EL (cell line): ENCODE results near the gene CTXND1.

Experiments
- DNase-seq: peaks from one replicate; pipeline ENCODE4 v3.0.0-alpha.2; 2016

CTXND1 gene

GRCh38 chr15:80251428-80252120, 439 bp downstream of the CTXND1 start:
- DNase-seq: no peak

- no peak for DNase-seq
Measured at GRCh38 chr15:80250614-80251427, 1.2 kb downstream of the CTXND1 start.

DNA sequence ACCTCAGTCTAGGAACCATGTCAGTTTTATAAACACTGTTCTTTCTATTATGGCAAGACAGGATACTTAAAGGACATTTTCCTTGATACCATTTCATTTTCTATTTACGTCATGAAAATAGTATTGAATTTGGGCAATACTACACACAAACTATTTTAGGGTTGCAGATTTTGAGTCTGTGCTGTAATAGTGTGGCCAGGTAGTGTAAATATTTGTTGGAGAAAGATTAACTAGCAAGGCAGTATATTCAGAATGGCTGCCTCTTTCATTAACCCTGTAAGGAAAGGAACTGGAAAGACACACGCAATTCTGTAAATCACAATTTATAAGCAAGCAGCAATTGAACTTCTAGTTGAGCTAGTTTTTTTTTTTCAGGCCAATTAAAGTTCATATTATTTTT, 2.0 kb downstream of the CTXND1 start:
- DNase-seq: no peak

DNA sequence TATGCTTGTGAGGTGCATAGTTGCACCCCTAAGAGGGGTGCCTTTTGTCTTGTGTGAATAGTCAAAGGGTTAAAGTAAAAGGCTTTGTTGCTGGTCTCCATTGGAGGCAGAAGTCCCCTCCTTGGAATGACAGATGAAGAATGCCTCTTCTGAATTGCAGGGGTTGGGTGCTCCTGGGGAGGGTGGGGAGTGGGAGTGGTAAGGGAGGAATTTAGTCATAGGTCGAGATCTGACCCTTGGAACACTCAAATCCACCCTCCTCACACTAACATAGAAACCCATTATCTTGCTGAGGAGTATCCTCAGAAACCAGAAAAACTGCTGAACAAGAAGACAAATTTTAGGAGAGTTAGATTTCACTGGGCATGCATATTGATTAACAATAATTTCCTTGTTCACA, 4.7 kb downstream of the CTXND1 start:
- DNase-seq: no peak

DNA sequence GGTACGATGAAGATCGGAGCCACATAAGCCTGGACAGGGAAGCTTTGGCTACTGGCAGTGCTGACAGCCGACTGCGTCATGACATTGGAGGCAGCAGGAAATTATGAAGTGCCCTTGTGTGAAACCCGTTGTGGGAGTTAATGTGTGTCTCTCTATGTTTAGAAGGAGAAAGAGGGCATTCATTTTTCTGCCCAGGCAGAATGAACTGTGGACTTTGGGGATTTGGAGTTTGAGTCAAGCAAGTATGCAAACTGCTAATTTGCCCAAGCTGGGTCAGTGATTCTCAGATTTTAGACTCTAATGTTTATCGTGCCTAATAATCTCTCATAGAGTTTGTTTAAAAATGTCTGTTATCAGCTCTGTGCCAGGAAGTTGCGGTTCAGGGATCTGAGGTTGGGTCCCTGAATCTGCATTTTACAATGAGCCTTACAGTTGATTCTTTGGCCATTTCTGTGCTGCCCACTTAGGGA, 5.6 kb downstream of the CTXND1 start:
- no peak for DNase-seq

DNA sequence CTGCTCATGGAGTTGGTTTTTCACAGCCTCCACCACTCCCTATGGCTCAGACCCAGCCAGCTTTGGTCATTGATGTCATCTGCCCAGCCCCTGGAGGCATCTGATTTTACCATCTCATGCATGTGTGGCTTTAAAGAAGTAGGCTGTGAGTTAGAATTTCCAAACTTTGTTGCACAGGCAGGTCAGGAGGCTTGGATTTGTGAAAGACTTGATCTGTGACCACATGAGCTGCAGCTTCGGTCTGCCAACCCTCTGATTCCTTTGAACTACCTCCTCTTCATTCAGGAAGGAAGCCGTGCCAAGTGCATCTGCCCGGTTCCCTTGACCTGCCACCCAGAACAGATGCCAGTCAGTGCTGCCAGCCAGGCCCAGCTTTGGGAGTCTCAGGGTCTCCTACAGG, 9.2 kb downstream of the CTXND1 start:
- no peak for DNase-seq

- DNase-seq: peak; percentile 63
Measured at GRCh38 chr15:80242132-80242769, 9.8 kb downstream of the CTXND1 start.

DNA sequence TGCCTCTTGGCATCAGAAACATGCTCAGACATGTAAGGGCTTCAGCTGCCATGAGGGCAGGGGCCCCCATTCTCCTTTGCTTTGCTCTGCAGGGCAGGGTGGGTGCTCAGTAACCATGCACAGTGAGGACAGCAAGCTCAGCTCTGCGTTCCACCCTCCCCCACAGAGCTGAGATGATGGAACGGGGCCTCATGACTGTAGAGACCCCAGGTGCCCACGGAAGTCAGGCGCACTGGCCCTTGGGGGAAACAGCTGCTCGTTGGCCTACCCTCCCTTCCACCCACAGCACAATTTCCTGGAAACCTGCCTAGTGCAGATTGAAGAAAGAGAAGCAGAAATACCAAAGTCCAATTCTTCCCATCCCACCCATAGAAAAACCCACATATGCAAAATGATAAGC, 10.5 kb downstream of the CTXND1 start:
- DNase-seq: no peak

GRCh38 chr15:80240276-80240675, 11.7 kb downstream of the CTXND1 start:
- no peak for DNase-seq

- peak; percentile 30 for DNase-seq
Measured at GRCh38 chr15:80234883-80235282, 17.1 kb downstream of the CTXND1 start.

DNA sequence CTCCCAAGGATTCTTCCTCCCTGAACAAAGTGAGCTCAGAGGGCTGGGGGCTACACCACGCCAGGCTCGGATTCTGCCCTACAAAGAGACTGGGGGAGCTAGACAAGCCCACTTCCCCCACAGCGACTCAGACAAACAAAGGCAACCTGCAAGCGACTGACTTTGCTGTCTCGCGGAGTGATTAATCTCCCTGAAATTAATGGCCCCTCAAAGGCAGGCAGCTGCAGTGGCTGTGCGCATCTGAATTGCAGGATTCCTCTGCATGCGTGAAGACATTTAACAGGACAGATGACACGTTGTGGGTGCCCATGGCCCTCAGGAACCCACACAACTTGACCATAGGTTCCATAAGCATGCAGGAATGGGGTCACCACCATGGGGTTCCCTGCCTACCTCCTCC, 18.4 kb downstream of the CTXND1 start:
- DNase-seq: no peak

DNA sequence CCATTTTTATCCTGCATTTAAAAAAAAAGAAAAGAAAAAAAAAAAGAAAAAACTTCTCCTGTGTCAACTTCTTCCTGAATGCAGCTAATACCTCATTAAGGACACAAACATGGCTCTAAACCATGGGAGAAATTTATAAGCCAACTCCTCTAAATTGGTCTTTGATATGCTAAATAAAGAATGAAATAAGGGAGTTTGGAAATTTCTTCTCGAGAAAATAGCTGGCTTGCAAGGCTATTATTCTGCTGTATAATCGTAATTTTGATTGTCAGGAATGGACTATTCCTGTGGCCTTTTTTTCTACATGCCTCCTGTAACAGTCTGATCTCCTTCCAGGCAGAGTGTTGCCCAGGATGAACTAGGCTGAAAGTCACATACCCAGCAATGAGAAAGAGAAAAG, 20.6 kb downstream of the CTXND1 start:
- no peak for DNase-seq

- peak; percentile 31 for DNase-seq
Measured at GRCh38 chr15:80228959-80229610, 22.9 kb downstream of the CTXND1 start.

- no peak for DNase-seq
Measured at GRCh38 chr15:80219955-80220354, 32.1 kb downstream of the CTXND1 start.

DNA sequence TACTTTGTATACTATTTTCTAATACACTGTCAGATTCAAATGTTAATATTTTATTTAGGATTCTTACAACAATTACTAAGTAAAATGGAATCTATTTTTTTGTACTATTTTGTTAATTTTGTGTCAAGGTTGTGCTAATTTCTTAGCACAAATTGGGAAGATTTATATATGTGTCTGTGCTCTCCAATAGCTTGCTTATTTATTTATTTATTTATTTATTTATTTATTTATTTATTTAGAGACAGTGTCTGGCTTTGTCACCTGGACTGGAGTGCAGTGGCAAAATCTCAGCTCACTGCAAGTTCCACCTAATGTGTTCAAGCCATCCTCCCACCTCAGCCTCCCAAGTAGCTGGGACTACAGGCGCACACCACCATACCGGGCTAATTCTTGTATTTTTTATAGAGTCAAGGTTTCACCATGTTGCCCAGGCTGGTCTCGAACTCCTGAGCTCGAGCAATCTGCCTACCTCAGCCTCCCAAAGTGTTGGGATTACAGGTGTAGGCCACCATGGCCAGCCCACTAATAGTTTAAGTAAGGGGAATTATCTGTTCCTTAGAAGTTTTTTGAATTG, 34.6 kb downstream of the CTXND1 start:
- DNase-seq: no peak

DNA sequence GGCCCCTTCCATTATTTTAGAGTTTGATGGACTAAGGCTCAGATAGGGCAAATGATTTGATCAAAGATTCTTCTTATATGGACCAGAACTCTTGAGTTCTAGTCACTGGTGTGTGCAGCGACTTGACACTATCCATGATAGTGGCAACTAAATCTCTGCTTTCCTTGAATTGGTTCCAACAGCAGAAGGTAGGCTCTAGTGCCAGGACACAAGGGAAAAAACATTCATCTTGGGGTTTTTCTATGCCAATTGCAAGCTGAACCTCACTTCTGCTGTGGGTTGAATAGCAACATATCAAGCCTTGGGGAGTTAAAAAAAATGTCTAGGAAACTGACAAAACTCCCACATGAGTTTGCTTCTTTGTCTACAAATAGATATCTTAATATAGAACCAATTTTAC, 35.1 kb downstream of the CTXND1 start:
- no peak for DNase-seq

DNA sequence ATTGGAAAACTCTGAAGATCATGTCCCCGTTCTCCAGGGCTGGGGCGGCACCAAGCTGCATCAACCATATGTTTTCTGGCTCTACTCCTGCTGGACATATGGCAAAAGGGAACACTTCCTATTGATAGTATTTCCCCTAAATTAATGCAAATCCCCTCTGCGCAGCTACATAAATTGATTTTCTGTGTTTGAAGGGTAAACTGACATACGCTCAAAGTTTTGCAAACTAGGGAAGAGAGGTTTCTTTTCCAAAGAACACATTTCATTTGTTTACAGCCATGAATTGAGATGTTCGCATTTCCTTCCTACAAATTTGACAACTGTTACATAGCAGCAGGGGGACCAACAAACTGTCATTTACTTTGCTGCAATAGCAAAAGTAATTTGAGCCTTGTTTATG, 35.9 kb downstream of the CTXND1 start:
- no peak for DNase-seq

GRCh38 chr15:80214910-80215309, 37.1 kb downstream of the CTXND1 start:
- no peak for DNase-seq

- DNase-seq: no peak
Measured at GRCh38 chr15:80211976-80212375, 40.0 kb downstream of the CTXND1 start.

DNA sequence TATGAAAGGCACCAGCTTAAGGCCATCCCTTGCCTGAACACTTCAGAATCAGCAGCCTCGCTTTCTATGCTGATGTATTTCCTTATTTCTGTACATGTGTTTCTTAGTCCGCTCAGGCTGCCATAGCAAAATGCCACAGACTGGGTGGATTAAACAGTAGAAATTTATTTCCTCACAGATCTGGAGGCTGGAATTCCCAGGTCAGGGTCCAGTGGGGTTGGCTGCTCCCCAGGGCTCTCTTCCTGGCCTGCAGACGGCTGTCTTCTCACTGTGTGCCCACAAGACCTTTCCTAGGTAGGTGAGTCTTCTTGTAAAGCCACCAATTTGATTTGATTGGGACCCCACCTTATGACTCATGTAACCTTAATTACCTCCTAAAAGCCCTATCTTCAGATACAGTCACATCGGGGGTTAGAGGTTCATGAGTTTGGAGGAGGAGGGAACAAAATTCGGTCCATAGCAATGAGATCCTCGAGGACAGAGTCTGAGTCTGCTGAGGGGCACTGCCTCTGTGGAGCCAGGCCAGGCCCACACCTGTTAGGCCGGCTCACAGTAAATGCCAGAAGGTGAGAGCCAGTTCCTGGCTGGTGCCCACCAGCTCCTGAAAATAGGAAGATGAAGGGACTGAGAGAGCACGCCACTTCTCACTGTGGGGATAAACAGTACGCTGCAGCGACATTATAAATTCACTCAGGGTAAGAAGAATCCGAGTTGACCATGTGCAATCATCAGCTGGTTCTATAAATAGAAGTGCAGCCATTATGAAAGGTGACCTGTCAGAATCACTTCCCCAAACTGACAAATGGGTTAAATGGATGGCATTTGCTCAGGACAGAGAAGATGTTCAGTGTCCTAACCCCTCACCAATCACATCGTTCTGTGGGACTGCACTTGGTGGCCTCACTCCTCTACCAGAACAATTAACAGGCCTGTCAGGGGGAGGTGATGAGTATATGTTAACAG, 41.1 kb downstream of the CTXND1 start:
- DNase-seq: no peak
